A549 treated with GW870086 at 1 μM for 4 hours (cell line): ENCODE data around the gene PSMA8. TPM values are rescaled to one million over a fixed set of nuclear protein-coding genes. Genes with fewer than 3 reads are reported as not detected.

ENCODE experiments used
- total RNA-seq: library from RNA; stranded (reverse); fragments of 200-300 nt; extraction: Qiagen RNA extraction; gene quantifications from 5 replicates; pipeline ENCODE4 v1.2.3, GENCODE V29; 2022; ENCODE audit warnings: low read depth

PSMA8 gene
- not detected in 5 replicates for total RNA-seq

GRCh38 chr18:26133652-26134051, at the start of gene PSMA8:
TSS of gene PSMA8 (plus strand) at chr18:26133869. CDS start at chr18:26133966, 97 bp downstream.

GRCh38 chr18:26090130-26091046, 43.3 kb upstream of the PSMA8 start, which contains the start of gene SS18:
TSS of gene SS18 (minus strand) at chr18:26090613. CDS start at chr18:26090569, 44 bp downstream.

GRCh38 chr18:26226229-26227050, 92.8 kb downstream of the PSMA8 start, which contains the start of gene TAF4B:
TSS of gene TAF4B (plus strand) at chr18:26226445. CDS start at chr18:26226934, 489 bp downstream.

Other genes starting within 250 kb of the PSMA8 start
- gene SS18, start 43.3 kb upstream of the PSMA8 start, total RNA-seq, result 38.3 to 54.4 TPM (median 51.3 TPM) in 5 replicates
- gene TAF4B, start 92.6 kb downstream of the PSMA8 start, total RNA-seq, result 4.0 to 5.1 TPM (median 4.8 TPM) in 5 replicates